ENCODE results near the gene SAMHD1. TPM values are rescaled to one million over a fixed set of nuclear protein-coding genes. Genes with fewer than 3 reads are reported as not detected.

Gene SAMHD1
- total and polyA plus RNA-seq, 2 of the 13 experiments (the other 11 are each of a cell fraction or from before 2014, with no cell fraction given) = 16.9 to 43.5 TPM

DNA sequence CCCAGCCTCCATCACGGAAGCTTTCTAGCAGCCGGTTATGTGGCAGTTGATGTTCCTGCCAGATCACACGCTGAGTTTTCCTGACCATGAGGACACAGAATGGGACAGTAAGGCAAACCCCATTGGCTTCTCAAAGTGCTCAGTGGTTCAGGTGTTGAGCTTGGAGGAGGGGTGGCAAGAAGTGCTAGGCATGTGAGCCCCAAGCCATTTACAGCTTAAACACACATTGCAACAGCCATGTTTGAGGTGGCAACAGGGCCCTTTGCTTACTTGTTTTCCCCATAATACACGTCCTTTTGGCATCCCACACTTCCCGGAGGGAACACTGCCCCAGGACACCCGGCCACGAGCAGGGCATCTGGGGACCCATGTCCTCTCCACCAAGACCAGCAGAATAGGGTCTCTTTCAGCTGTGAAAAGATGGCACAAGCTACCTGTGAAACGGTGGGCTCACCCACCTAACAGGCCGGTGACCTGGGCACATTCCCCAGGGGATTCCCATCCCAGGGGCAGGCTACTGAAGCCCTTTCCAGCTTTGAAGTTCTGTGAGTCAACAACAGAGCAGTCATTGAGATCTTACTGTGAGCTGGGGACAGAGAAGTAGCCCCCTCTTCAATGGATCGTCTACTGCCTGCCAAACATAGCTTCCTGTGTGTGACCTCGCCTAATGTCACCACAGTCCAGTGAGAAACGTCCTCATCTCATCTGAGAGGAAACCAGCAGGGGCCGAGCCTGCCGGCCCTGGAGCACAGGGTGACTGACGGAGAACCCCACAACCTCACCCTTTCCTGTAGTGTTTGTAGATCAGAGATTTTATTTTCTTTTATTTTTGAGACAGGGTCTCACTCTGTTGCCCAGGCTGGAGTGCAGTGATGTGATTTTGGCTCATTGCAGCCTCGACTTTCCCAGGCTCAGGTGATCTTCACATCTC, 79.6 kb downstream of the SAMHD1 start (continued):
- TF ChIP-seq STAG1 (CRISPR knock-in tag; IDR thresholded peaks at IDR 0.05) (no peak), CREB3 (CRISPR knock-in tag; IDR thresholded peaks at IDR 0.05) (no peak), ELF1 (CRISPR knock-in tag; IDR thresholded peaks at IDR 0.05) (peak; percentile 41; the same call in 1 of the 2 replicates), ZBTB1 (CRISPR knock-in tag; IDR thresholded peaks at IDR 0.05; ENCODE audit: borderline replicate concordance) (no peak), TBX3 (IDR thresholded peaks at IDR 0.05; ENCODE audit: borderline replicate concordance) (peak; percentile 67; the same call in 1 of the 2 replicates), REPIN1 (CRISPR knock-in tag; IDR thresholded peaks at IDR 0.05; ENCODE audit: borderline replicate concordance, low read depth) (0 out of 2 replicates have a peak, but pooled peaks have one; percentile 0), TFE3 (CRISPR knock-in tag; IDR thresholded peaks at IDR 0.05) (no peak), FIP1L1 (IDR thresholded peaks at IDR 0.05; ENCODE audit: borderline replicate concordance, insufficient read depth, low read depth, low read length) (no peak), ZNF660 (CRISPR knock-in tag; IDR thresholded peaks at IDR 0.05; ENCODE audit: borderline replicate concordance, low read depth) (no peak), RELA (CRISPR knock-in tag; IDR thresholded peaks at IDR 0.05) (no peak; the same call in 1 of the 2 replicates), HMGA1 (CRISPR knock-in tag; conservative IDR thresholded peaks at IDR 0.05) (no peak), MXI1 (IDR thresholded peaks at IDR 0.05; ENCODE audit: borderline replicate concordance, low read depth, low read length) (peak; percentile 9; the same call in 1 of the 3 replicates), HNF4G (IDR thresholded peaks at IDR 0.05; ENCODE audit: borderline replicate concordance, low read depth, low read length) (no peak), HNF4G (CRISPR knock-in tag; IDR thresholded peaks at IDR 0.05; ENCODE audit: borderline replicate concordance, low read depth) (no peak), CEBPG (CRISPR knock-in tag; IDR thresholded peaks at IDR 0.05) (peak; percentile 64), JDP2 (CRISPR knock-in tag; IDR thresholded peaks at IDR 0.05; ENCODE audit: borderline replicate concordance) (no peak), MATR3 (CRISPR knock-in tag; IDR thresholded peaks at IDR 0.05) (no peak)
- TF ChIP-seq, protein P1, sequence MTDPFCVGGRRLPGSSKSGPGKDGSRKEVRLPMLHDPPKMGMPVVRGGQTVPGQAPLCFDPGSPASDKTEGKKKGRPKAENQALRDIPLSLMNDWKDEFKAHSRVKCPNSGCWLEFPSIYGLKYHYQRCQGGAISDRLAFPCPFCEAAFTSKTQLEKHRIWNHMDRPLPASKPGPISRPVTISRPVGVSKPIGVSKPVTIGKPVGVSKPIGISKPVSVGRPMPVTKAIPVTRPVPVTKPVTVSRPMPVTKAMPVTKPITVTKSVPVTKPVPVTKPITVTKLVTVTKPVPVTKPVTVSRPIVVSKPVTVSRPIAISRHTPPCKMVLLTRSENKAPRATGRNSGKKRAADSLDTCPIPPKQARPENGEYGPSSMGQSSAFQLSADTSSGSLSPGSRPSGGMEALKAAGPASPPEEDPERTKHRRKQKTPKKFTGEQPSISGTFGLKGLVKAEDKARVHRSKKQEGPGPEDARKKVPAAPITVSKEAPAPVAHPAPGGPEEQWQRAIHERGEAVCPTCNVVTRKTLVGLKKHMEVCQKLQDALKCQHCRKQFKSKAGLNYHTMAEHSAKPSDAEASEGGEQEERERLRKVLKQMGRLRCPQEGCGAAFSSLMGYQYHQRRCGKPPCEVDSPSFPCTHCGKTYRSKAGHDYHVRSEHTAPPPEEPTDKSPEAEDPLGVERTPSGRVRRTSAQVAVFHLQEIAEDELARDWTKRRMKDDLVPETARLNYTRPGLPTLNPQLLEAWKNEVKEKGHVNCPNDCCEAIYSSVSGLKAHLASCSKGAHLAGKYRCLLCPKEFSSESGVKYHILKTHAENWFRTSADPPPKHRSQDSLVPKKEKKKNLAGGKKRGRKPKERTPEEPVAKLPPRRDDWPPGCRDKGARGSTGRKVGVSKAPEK (CRISPR knock-in tag; IDR thresholded peaks at IDR 0.05; ENCODE audit: borderline replicate concordance) = peak; percentile 61; the same call in 1 of the 2 replicates
- TF ChIP-seq, protein P2, sequence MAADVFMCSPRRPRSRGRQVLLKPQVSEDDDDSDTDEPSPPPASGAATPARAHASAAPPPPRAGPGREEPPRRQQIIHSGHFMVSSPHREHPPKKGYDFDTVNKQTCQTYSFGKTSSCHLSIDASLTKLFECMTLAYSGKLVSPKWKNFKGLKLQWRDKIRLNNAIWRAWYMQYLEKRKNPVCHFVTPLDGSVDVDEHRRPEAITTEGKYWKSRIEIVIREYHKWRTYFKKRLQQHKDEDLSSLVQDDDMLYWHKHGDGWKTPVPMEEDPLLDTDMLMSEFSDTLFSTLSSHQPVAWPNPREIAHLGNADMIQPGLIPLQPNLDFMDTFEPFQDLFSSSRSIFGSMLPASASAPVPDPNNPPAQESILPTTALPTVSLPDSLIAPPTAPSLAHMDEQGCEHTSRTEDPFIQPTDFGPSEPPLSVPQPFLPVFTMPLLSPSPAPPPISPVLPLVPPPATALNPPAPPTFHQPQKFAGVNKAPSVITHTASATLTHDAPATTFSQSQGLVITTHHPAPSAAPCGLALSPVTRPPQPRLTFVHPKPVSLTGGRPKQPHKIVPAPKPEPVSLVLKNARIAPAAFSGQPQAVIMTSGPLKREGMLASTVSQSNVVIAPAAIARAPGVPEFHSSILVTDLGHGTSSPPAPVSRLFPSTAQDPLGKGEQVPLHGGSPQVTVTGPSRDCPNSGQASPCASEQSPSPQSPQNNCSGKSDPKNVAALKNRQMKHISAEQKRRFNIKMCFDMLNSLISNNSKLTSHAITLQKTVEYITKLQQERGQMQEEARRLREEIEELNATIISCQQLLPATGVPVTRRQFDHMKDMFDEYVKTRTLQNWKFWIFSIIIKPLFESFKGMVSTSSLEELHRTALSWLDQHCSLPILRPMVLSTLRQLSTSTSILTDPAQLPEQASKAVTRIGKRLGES (CRISPR knock-in tag; IDR thresholded peaks at IDR 0.05; ENCODE audit: borderline replicate concordance) = no peak
